Measurements from ENCODE around the gene ZBTB2. TPM values are rescaled to one million over a fixed set of nuclear protein-coding genes. Genes with fewer than 3 reads are reported as not detected.

The ZBTB2 gene
- total and polyA plus RNA-seq, 5 donors from 2014 or later, result 18.0 to 31.9 (median 20.9) TPM

DNA sequence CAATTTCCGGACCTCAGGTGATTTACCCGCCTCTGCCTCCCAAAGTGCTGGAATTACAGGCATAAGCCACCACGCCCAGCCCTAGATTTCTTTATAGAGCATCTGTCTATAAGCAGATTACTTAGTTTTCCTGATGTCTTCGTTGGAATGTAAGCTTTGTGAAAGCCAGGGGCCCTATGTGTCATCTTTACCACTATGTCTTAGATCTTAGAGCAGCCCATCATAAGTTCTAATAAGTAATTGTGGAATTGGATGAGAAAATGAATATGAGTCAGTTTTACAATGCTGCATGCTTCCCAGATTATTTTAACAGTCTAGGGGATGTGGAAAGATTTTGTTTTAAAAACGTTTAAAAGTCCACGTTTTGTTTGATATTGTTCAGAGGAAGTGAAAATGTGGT lies 9.1 kb upstream of the ZBTB2 start:
- Mint-ChIP-seq H3K4me3 (no peak overlapping the region), H3K36me3 (peaks cover 16% of the 10 kb centered on the region), H3K4me1 (peaks cover 18 to 77% (median 59%) of the 10 kb centered on the region in 4 donors)

DNA sequence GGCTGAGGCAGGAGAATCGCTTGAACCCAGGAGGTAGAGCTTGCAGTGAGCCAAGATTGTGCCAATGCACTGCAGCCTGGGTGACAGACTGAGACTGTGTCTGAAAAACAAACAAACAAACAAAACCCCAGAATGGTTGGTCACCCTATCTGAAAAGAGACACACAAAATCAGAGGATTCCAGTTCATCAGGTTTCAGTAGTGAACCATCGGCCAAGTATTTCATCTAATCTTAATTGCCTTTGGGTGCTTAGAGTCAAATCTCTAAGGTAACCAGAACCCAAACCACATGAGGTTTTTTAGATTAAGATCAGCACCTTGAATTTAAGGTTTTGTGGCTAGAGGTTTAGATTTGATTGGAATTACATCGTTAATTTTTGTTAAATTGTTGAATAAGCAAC lies 8.3 kb upstream of the ZBTB2 start:
- Histone ChIP-seq H3K9me3 (ENCODE audit: control insufficient read depth in 2 of 2, low read length in 2 of 2) (no peaks in the 10 kb centered on the region), H3K4me1 (ENCODE audit: control insufficient read depth, insufficient read depth, low read length, poor library complexity, severe bottlenecking) (peaks cover 58% of the 10 kb centered on the region), H3K27me3 (ENCODE audit: control insufficient read depth, insufficient read depth, low read length) (no peaks in the 10 kb centered on the region), H3K27ac (ENCODE audit: insufficient read depth, low read length, poor library complexity, severe bottlenecking) (no peak overlapping the region), H3K4me3 (ENCODE audit: low read depth, low read length) (peak overlapping the region; percentile 33), H3K36me3 (ENCODE audit: control insufficient read depth, insufficient read depth, low read length) (peaks cover 18% of the 10 kb centered on the region)
- peak overlapping the region in 2 of 4 donors; percentile 15 to 27 for H3K4me3 Mint-ChIP-seq
- H3K4me1 Mint-ChIP-seq, result peaks cover 18 to 85% (median 66%) of the 10 kb centered on the region in 4 donors
- DNase-seq (no peak), ATAC-seq (ENCODE audit: low read depth in 2 of 2) (no peak)
- H3K27me3 Mint-ChIP-seq, result no peaks in the 10 kb centered on the region
- peaks cover 19% of the 10 kb centered on the region for H3K36me3 Mint-ChIP-seq
- peak overlapping the region in 2 of 3 donors; percentile 25 to 65 for H3K27ac Mint-ChIP-seq
- no peaks in the 10 kb centered on the region for H3K9me3 Mint-ChIP-seq

More for the DNA sequence above, 9.1 kb upstream of the ZBTB2 start:
- Histone ChIP-seq H3K27ac (ENCODE audit: insufficient read depth, low read length, poor library complexity, severe bottlenecking) (no peak overlapping the region), H3K4me1 (ENCODE audit: control insufficient read depth, insufficient read depth, low read length, poor library complexity, severe bottlenecking) (peaks cover 50% of the 10 kb centered on the region), H3K36me3 (ENCODE audit: control insufficient read depth, insufficient read depth, low read length) (peaks cover 26% of the 10 kb centered on the region), H3K9me3 (ENCODE audit: control insufficient read depth in 2 of 2, low read length in 2 of 2) (no peaks in the 10 kb centered on the region), H3K27me3 (ENCODE audit: control insufficient read depth, insufficient read depth, low read length) (no peaks in the 10 kb centered on the region), H3K4me3 (ENCODE audit: low read depth, low read length) (no peak overlapping the region)
- ATAC-seq (ENCODE audit: low read depth in 2 of 2), result no peak
- peak overlapping the region in 2 of 3 donors; percentile 47 to 85 for H3K27ac Mint-ChIP-seq
- H3K9me3 Mint-ChIP-seq, result no peaks in the 10 kb centered on the region
- no peak for DNase-seq
- no peaks in the 10 kb centered on the region for H3K27me3 Mint-ChIP-seq

DNA sequence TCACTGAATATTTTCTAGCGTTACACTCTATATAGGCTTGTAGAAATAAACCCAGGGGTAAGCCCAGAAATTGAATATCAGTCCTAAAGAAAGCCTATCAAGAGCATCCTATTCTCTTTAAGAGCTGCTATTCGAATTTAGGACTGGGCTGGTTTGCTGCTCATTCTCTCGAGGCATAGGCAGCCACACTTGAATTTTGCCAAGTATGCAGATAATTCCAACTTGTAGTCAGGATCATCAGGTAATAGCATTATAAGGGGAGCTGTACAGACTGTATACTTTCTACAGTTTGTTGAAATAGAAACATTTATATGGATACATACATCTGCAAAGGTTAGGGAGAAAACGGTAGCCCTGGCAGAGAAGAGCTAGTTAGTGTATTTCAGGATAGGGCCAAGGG lies 2.1 kb upstream of the ZBTB2 start:
- Histone ChIP-seq H3K9me3 (ENCODE audit: control insufficient read depth in 2 of 2, low read length in 2 of 2) (no peaks in the 10 kb centered on the region), H3K27me3 (ENCODE audit: control insufficient read depth, insufficient read depth, low read length) (no peaks in the 10 kb centered on the region), H3K36me3 (ENCODE audit: control insufficient read depth, insufficient read depth, low read length) (no peaks in the 10 kb centered on the region), H3K4me1 (ENCODE audit: control insufficient read depth, insufficient read depth, low read length, poor library complexity, severe bottlenecking) (peaks cover 73% of the 10 kb centered on the region), H3K27ac (ENCODE audit: insufficient read depth, low read length, poor library complexity, severe bottlenecking) (peak overlapping the region; percentile 97), H3K4me3 (ENCODE audit: low read depth, low read length) (peak overlapping the region; percentile 92)
- Mint-ChIP-seq H3K27ac (peak overlapping the region; percentile 68 to 97 (median 95)), H3K4me3 (peak overlapping the region; percentile 93 to 96 (median 96)), H3K36me3 (peaks cover 8% of the 10 kb centered on the region), H3K4me1 (peaks cover 30 to 79% (median 60%) of the 10 kb centered on the region in 4 donors), H3K9me3 (no peaks in the 10 kb centered on the region), H3K27me3 (peaks cover 11% of the 10 kb centered on the region)
- DNase-seq (no peak), ATAC-seq (ENCODE audit: low read depth in 2 of 2) (no peak)

DNA sequence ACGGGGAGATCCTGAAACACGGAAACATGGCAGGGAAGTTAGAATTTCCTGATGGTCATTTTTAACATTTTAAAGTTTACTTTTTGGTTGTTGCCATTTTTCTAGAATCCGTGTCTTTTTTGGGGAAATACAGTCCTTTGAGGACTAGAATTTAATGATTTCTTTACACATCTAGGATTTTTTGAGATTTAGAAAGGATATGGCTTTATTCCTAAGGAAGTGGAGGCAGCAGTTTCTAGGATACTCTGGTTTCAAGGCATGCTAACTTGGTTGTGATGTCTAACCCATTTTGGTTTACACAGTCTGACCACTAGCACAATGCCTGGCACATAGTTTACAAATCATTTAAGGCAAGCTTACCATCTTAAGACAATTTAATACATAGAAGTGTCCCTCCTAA lies 1.1 kb upstream of the ZBTB2 start:
- Histone ChIP-seq H3K4me3 (ENCODE audit: low read depth, low read length) (peak overlapping the region; percentile 92), H3K27me3 (ENCODE audit: control insufficient read depth, insufficient read depth, low read length) (no peaks in the 10 kb centered on the region), H3K4me1 (ENCODE audit: control insufficient read depth, insufficient read depth, low read length, poor library complexity, severe bottlenecking) (peaks cover 75% of the 10 kb centered on the region), H3K27ac (ENCODE audit: insufficient read depth, low read length, poor library complexity, severe bottlenecking) (peak overlapping the region; percentile 97), H3K9me3 (ENCODE audit: control insufficient read depth in 2 of 2, low read length in 2 of 2) (no peaks in the 10 kb centered on the region), H3K36me3 (ENCODE audit: control insufficient read depth, insufficient read depth, low read length) (no peaks in the 10 kb centered on the region)
- Mint-ChIP-seq H3K9me3 (no peaks in the 10 kb centered on the region), H3K4me3 (peak overlapping the region; percentile 93 to 96 (median 96)), H3K27ac (peak overlapping the region; percentile 95 to 97 (median 97)), H3K4me1 (peaks cover 28 to 72% (median 54%) of the 10 kb centered on the region in 4 donors), H3K27me3 (peaks cover 11% of the 10 kb centered on the region), H3K36me3 (peaks cover 4% of the 10 kb centered on the region)
- DNase-seq, result no peak
- ATAC-seq (ENCODE audit: low read depth in 2 of 2), result no peak

GRCh38 chr6:151390851-151391470 lies 398 bp downstream of the ZBTB2 start:
- H3K36me3 ChIP-seq (ENCODE audit: control insufficient read depth, insufficient read depth, low read length), result no peaks in the 10 kb centered on the region
- peak overlapping the region; percentile 95 to 97 (median 96) for H3K4me3 Mint-ChIP-seq
- ATAC-seq (ENCODE audit: low read depth in 2 of 2) (peak in 1 of 2 donors; percentile 4), DNase-seq (peak; percentile 79 to 88 (median 87))
- H3K27ac Mint-ChIP-seq, result no peak overlapping the region
- no peaks in the 10 kb centered on the region for H3K9me3 Mint-ChIP-seq
- H3K27me3 ChIP-seq (ENCODE audit: control insufficient read depth, insufficient read depth, low read length), result no peaks in the 10 kb centered on the region
- H3K27me3 Mint-ChIP-seq, result peaks cover 11% of the 10 kb centered on the region
- H3K27ac ChIP-seq (ENCODE audit: insufficient read depth, low read length, poor library complexity, severe bottlenecking), result peak overlapping the region; percentile 97
- peaks cover 18 to 71% (median 48%) of the 10 kb centered on the region in 4 donors for H3K4me1 Mint-ChIP-seq
- no peaks in the 10 kb centered on the region for H3K9me3 ChIP-seq (ENCODE audit: control insufficient read depth in 2 of 2, low read length in 2 of 2)
- H3K36me3 Mint-ChIP-seq, result peaks cover 4% of the 10 kb centered on the region
- no peak overlapping the region for H3K4me3 ChIP-seq (ENCODE audit: low read depth, low read length)
- H3K4me1 ChIP-seq (ENCODE audit: control insufficient read depth, insufficient read depth, low read length, poor library complexity, severe bottlenecking), result peaks cover 72% of the 10 kb centered on the region

DNA sequence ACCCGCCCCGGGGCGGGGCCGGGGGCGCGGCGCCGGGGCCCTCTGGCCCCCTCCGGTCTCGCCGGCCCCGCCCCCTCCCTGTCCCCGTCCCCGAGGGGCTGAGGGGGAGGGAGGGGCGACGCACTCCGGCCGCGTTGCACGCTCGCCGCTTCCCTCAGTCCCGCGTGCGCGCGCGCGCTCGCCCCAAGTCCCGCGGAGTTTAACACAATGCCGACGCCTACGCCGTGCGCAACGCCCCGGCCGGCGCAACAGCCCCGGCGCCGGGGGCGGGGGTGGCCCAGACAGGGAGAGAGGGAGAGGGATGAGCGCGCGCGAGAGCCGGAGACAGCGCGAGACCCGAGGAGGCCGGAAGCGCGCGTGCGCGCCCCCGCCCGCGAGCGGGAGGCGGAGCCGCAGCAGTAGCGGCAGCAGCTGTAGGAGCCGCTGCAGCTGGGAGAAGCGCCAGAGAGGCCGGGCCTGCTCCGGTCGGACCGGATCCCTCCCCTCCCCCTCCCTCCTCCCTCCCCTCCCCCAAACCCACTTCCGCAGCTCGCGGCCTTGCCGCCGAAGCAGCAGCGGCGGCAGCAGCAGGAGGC lies 996 bp downstream of the ZBTB2 start:
- Mint-ChIP-seq H3K4me1 (peaks cover 18 to 71% (median 50%) of the 10 kb centered on the region in 4 donors), H3K27ac (peak overlapping the region; percentile 63 to 94 (median 73)), H3K9me3 (no peaks in the 10 kb centered on the region), H3K36me3 (peaks cover 2% of the 10 kb centered on the region), H3K27me3 (peaks cover 11% of the 10 kb centered on the region), H3K4me3 (peak overlapping the region; percentile 80 to 97 (median 89))
- peak; percentile 82 to 85 for ATAC-seq (ENCODE audit: low read depth in 2 of 2)
- DNase-seq, result peak; percentile 95 to 99 (median 98)
- Histone ChIP-seq H3K4me3 (ENCODE audit: low read depth, low read length) (no peak overlapping the region), H3K36me3 (ENCODE audit: control insufficient read depth, insufficient read depth, low read length) (no peaks in the 10 kb centered on the region), H3K27me3 (ENCODE audit: control insufficient read depth, insufficient read depth, low read length) (no peaks in the 10 kb centered on the region), H3K9me3 (ENCODE audit: control insufficient read depth in 2 of 2, low read length in 2 of 2) (no peaks in the 10 kb centered on the region), H3K27ac (ENCODE audit: insufficient read depth, low read length, poor library complexity, severe bottlenecking) (peak overlapping the region; percentile 97), H3K4me1 (ENCODE audit: control insufficient read depth, insufficient read depth, low read length, poor library complexity, severe bottlenecking) (peaks cover 72% of the 10 kb centered on the region)

- H3K4me3 ChIP-seq (ENCODE audit: low read depth, low read length), result peak overlapping the region; percentile 95
- no peaks in the 10 kb centered on the region for H3K9me3 ChIP-seq (ENCODE audit: control insufficient read depth in 2 of 2, low read length in 2 of 2)
- Mint-ChIP-seq H3K27me3 (peaks cover 11% of the 10 kb centered on the region), H3K36me3 (no peaks in the 10 kb centered on the region), H3K27ac (peak overlapping the region; percentile 94 to 98 (median 94)), H3K9me3 (no peaks in the 10 kb centered on the region), H3K4me1 (peaks cover 21 to 71% (median 50%) of the 10 kb centered on the region in 4 donors), H3K4me3 (peak overlapping the region; percentile 90 to 98 (median 95))
- DNase-seq (peak in 1 of 3 donors; percentile 25), ATAC-seq (ENCODE audit: low read depth in 2 of 2) (peak; percentile 59 to 62)
- H3K27me3 ChIP-seq (ENCODE audit: control insufficient read depth, insufficient read depth, low read length), result no peaks in the 10 kb centered on the region
- H3K36me3 ChIP-seq (ENCODE audit: control insufficient read depth, insufficient read depth, low read length), result no peaks in the 10 kb centered on the region
- H3K27ac ChIP-seq (ENCODE audit: insufficient read depth, low read length, poor library complexity, severe bottlenecking), result peak overlapping the region; percentile 97
- peaks cover 72% of the 10 kb centered on the region for H3K4me1 ChIP-seq (ENCODE audit: control insufficient read depth, insufficient read depth, low read length, poor library complexity, severe bottlenecking)
Observed at GRCh38 chr6:151389618-151390275, 1.6 kb downstream of the ZBTB2 start.
